ENCODE data around the gene AOX1.

GRCh38 chr2:200603972-200604371 lies 18.2 kb downstream of the AOX1 start:
- TF ChIP-seq CTCF (IDR thresholded peaks at IDR 0.05; ENCODE audit: low read length), result no peak
- no peak for TF ChIP-seq EZH2 (optimal IDR thresholded peaks at IDR 0.05; ENCODE audit: low read depth, low read length)
- no peak for TF ChIP-seq EZH2phosphoT487 (IDR thresholded peaks at IDR 0.05; ENCODE audit: low read length)

Measured in MM.1S (cell line).